ENCODE results near the gene DMD.
"Not testable (repeated sequence)": the region's sequence is repeated elsewhere in the genome, so short reads cannot be mapped to it uniquely, and the experiment has no call there.

DMD gene

GRCh38 chrX:31480696-31481095 lies 1730.7 kb downstream of the DMD start:
- no peak for DNase-seq

GRCh38 chrX:31471229-31471628 lies 1740.1 kb downstream of the DMD start:
- no peak for DNase-seq

GRCh38 chrX:31470753-31471152 lies 1740.6 kb downstream of the DMD start:
- DNase-seq = not testable (repeated sequence)

GRCh38 chrX:31464306-31464915 lies 1746.9 kb downstream of the DMD start:
- DNase-seq = no peak

- no peak for DNase-seq
Measured at GRCh38 chrX:31461266-31461665, 1750.1 kb downstream of the DMD start.

GRCh38 chrX:31459361-31459760 lies 1752.0 kb downstream of the DMD start:
- no peak for DNase-seq

- no peak for DNase-seq
Measured at GRCh38 chrX:31449965-31450364, 1761.4 kb downstream of the DMD start.

- no peak for DNase-seq
Measured at GRCh38 chrX:31449081-31449480, 1762.3 kb downstream of the DMD start.

- no peak for DNase-seq
Measured at GRCh38 chrX:31445542-31445941, 1765.8 kb downstream of the DMD start.

- DNase-seq = no peak
Measured at GRCh38 chrX:31443654-31444053, 1767.7 kb downstream of the DMD start.

- DNase-seq = no peak
Measured at GRCh38 chrX:31440546-31440945, 1770.8 kb downstream of the DMD start.

GRCh38 chrX:31436424-31436823 lies 1774.9 kb downstream of the DMD start:
- DNase-seq = no peak

- DNase-seq = no peak
Measured at GRCh38 chrX:31435592-31435991, 1775.8 kb downstream of the DMD start.

GRCh38 chrX:31433856-31434255 lies 1777.5 kb downstream of the DMD start:
- no peak for DNase-seq

- no peak for DNase-seq
Measured at GRCh38 chrX:31429915-31430314, 1781.4 kb downstream of the DMD start.

- DNase-seq = peak in 1 of 2 experiments; percentile 10
Measured at GRCh38 chrX:31423609-31424189, 1787.7 kb downstream of the DMD start.

- DNase-seq = no peak
Measured at GRCh38 chrX:31421441-31421840, 1789.9 kb downstream of the DMD start.

GRCh38 chrX:31420711-31421151 lies 1790.6 kb downstream of the DMD start:
- DNase-seq = peak in 1 of 2 experiments; percentile 10

GRCh38 chrX:31420302-31420701 lies 1791.0 kb downstream of the DMD start:
- DNase-seq = no peak

GRCh38 chrX:31397119-31397518 lies 1814.2 kb downstream of the DMD start:
- no peak for DNase-seq

GRCh38 chrX:31392513-31392912 lies 1818.8 kb downstream of the DMD start:
- no peak for DNase-seq

GRCh38 chrX:31388946-31389345 lies 1822.4 kb downstream of the DMD start:
- DNase-seq = no peak

GRCh38 chrX:31384471-31384870 lies 1826.9 kb downstream of the DMD start:
- no peak for DNase-seq

- no peak for DNase-seq
Measured at GRCh38 chrX:31383991-31384390, 1827.4 kb downstream of the DMD start.

GRCh38 chrX:31378973-31379372 lies 1832.4 kb downstream of the DMD start:
- DNase-seq = not testable (repeated sequence)

All from NCI-H526 (cell line).